HG02571 (cell line): ENCODE measurements around the gene UPK3BL2.
"Not testable (repeated sequence)": the region's sequence is repeated elsewhere in the genome, so short reads cannot be mapped to it uniquely, and the experiment has no call there.

Source experiments
- ATAC-seq: cut with Tn5 transposase; IDR thresholded peaks from one replicate; pipeline ENCODE4 v1.9.1; 2021; ENCODE audit warnings: mild to moderate bottlenecking, moderate library complexity; ENCODE audit not compliant: unreplicated experiment

The UPK3BL2 gene

GRCh38 chr7:102531583-102531982 lies 11.9 kb downstream of the UPK3BL2 start:
- ATAC-seq = not testable (repeated sequence)

- not testable (repeated sequence) for ATAC-seq
These were observed 15.4 kb downstream of the UPK3BL2 start for GRCh38 chr7:102527822-102528793.

- ATAC-seq = not testable (repeated sequence)
These were observed 16.3 kb downstream of the UPK3BL2 start for GRCh38 chr7:102527182-102527581.

DNA sequence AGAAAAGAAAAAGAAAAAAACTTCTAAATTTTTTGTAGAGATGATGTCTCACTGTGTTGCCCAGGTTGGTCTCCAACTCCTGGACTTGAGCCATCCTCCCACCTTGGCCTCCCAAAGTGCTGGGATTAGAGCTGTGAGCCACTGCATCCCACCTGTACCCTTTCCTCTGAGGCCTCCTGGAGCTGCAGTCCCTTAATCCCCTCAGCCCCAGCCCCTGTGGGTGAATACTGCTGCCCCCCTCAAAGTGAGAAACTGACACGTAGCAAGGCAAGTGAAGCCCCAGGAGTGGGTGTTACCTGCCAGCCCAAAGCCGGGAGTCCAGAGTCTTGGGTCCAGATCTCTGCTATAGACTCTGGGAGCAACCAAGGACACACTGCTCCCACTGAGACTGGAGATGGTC lies 18.7 kb downstream of the UPK3BL2 start:
- not testable (repeated sequence) for ATAC-seq

DNA sequence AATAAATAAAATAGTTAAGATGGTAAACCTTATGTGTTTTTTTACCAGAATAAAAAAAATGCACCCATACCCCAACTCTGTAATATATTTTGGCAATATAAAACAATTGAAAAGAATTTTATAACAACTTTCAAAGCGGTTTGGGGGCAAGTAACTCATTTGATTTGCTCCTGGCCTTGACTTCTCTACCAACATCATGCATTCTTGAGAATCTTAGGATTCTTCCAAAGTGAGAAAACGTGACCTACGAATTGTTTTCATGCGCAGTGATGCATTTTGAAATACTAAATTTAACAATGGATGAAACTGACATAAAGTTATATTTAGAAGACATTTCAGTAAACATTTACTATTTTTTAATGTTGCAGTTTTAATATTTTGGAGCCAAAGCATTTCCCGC lies 22.7 kb downstream of the UPK3BL2 start:
- ATAC-seq = not testable (repeated sequence)

DNA sequence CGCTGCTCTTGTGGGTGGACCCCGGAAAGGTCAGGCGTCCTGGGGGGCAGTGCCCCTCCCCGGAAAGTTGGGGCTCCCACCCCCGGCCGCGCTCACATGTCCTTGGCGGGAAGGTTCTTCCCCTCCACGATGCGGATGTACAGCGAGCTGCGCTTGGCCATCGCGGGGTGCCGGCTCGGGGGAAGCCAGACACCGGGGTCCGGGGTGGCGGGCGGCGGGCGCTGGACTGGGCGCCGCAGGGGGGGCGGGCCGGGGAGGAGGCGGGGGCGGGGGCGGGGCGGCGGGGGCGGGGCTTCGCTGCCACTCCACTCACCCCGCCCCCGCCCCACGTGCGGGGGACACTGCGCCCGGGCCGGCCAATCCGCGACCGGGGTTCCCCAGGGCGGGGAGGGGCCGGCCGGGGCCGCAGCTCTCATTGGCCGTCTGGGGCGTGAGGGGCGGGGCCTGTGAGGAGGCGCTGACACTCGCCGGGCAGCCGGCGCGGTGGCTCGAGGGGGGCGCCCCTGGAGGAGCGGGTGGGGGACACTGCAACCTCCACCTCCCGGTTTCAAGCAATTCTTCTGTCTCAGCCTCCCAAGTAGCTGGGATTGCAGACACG lies 25.8 kb downstream of the UPK3BL2 start, which contains the start of gene RASA4B:
TSS of gene RASA4B (minus strand) at position 228 of the 598 bp plus-strand sequence. CDS start at position 161, 67 bp downstream.
- ATAC-seq = peak; percentile 50

DNA sequence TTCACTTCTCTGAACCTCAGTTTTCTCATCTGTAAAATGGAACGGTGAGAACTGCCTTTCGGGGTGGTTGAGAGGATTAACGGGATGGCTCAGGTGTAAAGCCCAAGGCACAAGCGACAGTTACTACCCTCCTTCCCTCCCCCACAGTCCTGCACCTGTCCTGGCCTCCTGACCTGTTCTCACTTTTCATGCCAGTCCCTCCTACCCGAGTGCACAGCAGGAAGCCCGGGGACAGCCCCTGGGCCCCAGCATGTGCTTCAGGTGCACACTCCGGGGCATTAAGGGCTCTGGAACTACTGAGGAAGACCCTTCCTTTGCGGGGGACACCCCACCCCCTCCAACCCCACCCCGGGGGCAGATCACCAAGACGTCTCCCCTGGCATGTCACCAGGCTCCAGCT lies 26.5 kb downstream of the UPK3BL2 start:
- not testable (repeated sequence) for ATAC-seq

GRCh38 chr7:102515889-102516288 lies 27.6 kb downstream of the UPK3BL2 start:
- ATAC-seq = not testable (repeated sequence)

GRCh38 chr7:102514881-102515721 lies 28.4 kb downstream of the UPK3BL2 start:
- peak; percentile 65 for ATAC-seq

DNA sequence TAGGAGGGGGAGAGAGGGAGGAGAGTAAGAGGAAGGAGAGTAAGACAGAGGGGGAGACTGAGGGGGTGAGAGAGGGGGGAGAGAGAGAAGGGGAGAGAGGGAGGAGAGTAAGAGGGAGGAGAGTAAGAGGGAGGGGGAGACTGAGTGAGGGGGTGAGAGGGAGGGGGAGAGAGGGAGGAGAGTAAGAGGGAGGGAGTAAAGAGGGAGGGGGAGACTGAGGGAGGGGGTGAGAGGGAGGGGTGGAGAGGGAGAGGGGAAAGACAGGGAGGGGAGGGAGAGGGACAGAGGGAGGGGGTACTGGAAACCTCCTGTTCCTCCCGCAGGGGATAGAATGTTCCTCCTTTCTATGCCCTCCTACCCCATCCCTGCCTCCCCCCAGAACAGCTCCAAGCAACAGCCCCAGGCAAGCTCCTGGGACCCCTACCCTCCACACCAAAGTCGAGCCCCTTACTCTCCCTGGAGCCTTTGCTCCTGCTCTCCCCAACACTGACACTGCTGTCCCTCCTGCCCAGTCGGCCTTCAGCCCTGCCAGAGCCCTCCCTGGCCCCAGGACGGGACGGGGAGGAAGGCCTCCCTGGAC lies 30.8 kb downstream of the UPK3BL2 start:
- not testable (repeated sequence) for ATAC-seq

DNA sequence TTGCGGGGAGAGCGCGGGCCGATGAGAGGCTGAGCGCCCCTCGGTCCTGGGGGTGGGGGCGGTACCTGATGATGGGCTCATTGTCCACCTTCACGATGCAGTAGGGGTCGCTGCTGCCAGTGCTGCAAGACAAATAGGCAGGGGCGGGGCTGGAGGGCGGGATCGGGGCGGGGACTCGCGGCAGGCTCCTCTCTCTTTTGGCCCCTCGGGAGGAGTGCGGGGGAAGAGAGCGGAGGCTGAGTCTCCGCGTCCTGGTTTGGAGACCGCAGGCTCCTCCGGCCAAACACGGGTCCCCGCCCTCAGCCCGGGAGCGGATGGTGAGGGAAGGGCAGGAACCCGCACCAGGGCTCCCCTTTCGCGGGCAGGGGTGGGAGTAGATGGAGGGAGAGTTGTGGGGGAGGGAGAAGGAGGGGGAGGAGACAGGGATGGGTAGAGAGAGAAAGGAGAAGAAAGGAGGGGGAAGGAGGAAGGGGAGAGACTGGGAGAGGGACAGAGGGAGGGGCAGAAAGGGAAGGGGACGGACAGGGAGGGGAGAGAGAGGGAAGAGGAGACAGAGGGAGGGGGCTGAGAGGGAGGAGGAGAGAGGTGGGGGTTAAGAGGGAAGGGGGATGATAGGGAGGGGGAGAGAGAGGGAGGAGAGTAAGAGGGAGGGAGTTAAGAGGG lies 31.5 kb downstream of the UPK3BL2 start:
- ATAC-seq = peak; percentile 26

DNA sequence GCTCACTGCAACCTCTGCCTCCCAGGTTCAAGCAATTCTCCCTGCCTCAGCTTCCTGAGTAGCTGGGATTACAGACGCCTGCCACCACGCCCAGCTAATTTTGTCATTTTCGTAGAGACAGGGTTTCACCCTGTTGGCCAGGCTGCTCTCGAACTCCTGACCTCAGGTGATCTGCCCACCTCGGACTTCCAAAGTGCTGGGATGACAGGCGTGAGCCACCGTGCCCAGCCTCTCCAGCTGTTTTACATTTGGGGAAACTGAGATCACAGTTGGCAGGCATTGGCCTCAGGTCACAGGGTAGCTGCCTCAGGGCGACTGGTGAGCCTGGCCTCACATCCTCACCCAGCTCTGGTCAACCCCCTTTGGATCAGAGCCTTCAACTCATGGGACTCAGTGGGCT lies 32.9 kb downstream of the UPK3BL2 start:
- not testable (repeated sequence) for ATAC-seq

- ATAC-seq = not testable (repeated sequence)
These were observed 35.9 kb downstream of the UPK3BL2 start for GRCh38 chr7:102507410-102508088.

GRCh38 chr7:102505298-102506185 lies 38.0 kb downstream of the UPK3BL2 start:
- not testable (repeated sequence) for ATAC-seq

GRCh38 chr7:102503141-102503540 lies 40.4 kb downstream of the UPK3BL2 start:
- ATAC-seq = not testable (repeated sequence)

- not testable (repeated sequence) for ATAC-seq
These were observed 45.2 kb downstream of the UPK3BL2 start for GRCh38 chr7:102498321-102498720.

DNA sequence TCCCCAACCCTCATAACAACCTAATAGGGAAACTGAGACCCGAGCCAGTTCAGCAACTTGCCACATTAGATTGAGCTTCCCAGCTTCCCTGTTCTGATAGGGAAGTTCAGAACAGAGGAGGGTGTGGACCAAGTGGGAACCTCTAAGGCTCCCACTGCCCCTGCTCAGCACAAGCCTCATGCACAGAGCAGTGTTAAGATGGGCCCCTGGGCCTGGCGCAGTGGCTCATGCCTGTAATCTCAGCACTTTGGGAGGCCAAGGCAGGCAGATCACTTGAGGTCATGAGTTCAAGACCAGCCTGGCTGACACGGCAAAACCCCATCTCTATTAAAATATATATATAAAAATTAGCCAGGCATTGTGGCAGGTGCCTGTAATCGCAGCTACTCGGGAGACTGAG lies 46.2 kb downstream of the UPK3BL2 start:
- not testable (repeated sequence) for ATAC-seq

GRCh38 chr7:102496861-102497260 lies 46.6 kb downstream of the UPK3BL2 start:
- ATAC-seq = not testable (repeated sequence)
